T47D (cell line): ENCODE data around the gene SRF.
A peak's percentile ranks its signal among the peaks of the same experiment; 100 is the strongest.

Experiments used
- DNase-seq, 2 experiments: peaks; one replicate each; pipeline versions ENCODE4 v3.0.0 to v3.0.0-alpha.2; 2011 to 2012; ENCODE audit warnings: low read depth in 1 of 2, low spot score in 1 of 2
- JUND ChIP-seq: IDR thresholded peaks from 2 replicates; pipeline ENCODE4 v1.6.1; 2012; ENCODE audit warnings: low read depth
- in situ Hi-C: cut with HindIII; loops from 2 replicates; pipeline ENCODE4 v1.10.0; 2016; ENCODE audit warnings: low sequenced_read_pairs, low pct_unique_long_range_greater_than_20kb

Gene SRF

GRCh38 chr6:43141644-43142043, 29.4 kb upstream of the SRF start:
- in situ Hi-C loops, result no loop called here
- TF ChIP-seq JUND, result no peak
- DNase-seq, result no peak

GRCh38 chr6:43142101-43142500, 29.0 kb upstream of the SRF start:
- no peak for TF ChIP-seq JUND
- in situ Hi-C loops, result no loop called here
- no peak for DNase-seq

GRCh38 chr6:43143235-43144128, 27.6 kb upstream of the SRF start:
- no peak for TF ChIP-seq JUND
- in situ Hi-C loops, result no loop called here
- DNase-seq, result peak; percentile 83 to 92

- TF ChIP-seq JUND, result no peak
- in situ Hi-C loops, result no loop called here
- DNase-seq, result no peak
Observed at GRCh38 chr6:43144879-43145278, 26.2 kb upstream of the SRF start.

GRCh38 chr6:43146261-43146660, 24.8 kb upstream of the SRF start:
- in situ Hi-C loops, result no loop called here
- TF ChIP-seq JUND, result no peak
- no peak for DNase-seq

GRCh38 chr6:43146709-43147688, 24.1 kb upstream of the SRF start:
- no peak for DNase-seq
- TF ChIP-seq JUND, result no peak
- in situ Hi-C loops, result no loop called here

GRCh38 chr6:43147691-43148477, 23.2 kb upstream of the SRF start:
- no peak for DNase-seq
- in situ Hi-C loops, result no loop called here
- no peak for TF ChIP-seq JUND

- no peak for TF ChIP-seq JUND
- no peak for DNase-seq
- in situ Hi-C loops, result no loop called here
Observed at GRCh38 chr6:43149265-43149664, 21.8 kb upstream of the SRF start.

GRCh38 chr6:43150051-43150751, 20.9 kb upstream of the SRF start:
- DNase-seq, result no peak
- no peak for TF ChIP-seq JUND
- in situ Hi-C loops, result no loop called here

- no peak for TF ChIP-seq JUND
- DNase-seq, result no peak
- in situ Hi-C loops, result no loop called here
Observed at GRCh38 chr6:43159599-43159998, 11.5 kb upstream of the SRF start.

GRCh38 chr6:43163899-43164298, 7.2 kb upstream of the SRF start:
- TF ChIP-seq JUND, result no peak
- in situ Hi-C loops, result no loop called here
- no peak for DNase-seq
